Retinal pigment epithelial cell (primary cell): ENCODE results near the gene PNMA8C.
"Not testable (repeated sequence)": the region's sequence is repeated elsewhere in the genome, so short reads cannot be mapped to it uniquely, and the experiment has no call there.

ENCODE experiments used
- DNase-seq: peaks from one replicate; pipeline ENCODE4 v3.0.0-alpha.2; 2010; ENCODE audit warnings: low read depth
- H3K4me3 ChIP-seq: 2 replicates; pipeline ENCODE4 v1.5.1; 2011; ENCODE audit warnings: mild to moderate bottlenecking, low read length, control low read depth, moderate library complexity
- TF ChIP-seq, protein P1 (sequence below): conservative IDR thresholded peaks from 2 replicates; pipeline ENCODE4 v1.5.1; 2011; ENCODE audit warnings: low read depth, low read length, control low read depth, inconsistent platforms

PNMA8C gene

DNA sequence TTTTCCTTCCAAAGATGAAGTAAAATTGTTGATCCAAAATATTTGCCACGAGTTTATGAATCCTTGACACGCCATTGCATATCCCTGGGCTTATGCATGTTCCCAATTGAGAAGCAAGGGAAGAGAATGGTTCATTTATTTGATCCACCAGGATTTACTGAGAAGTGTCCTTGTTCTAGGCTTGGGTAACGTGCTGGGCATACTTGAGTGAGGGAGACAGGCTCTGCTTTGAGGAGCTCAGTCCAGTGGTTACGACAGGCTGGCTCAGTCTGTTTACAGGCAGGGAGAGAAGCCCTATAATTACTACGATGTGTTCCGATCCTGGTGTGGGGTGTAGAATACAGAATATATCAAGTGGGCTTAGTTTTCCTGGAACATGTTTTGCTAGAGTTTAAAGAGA is 6.3 kb upstream of the PNMA8C start:
- no peak for DNase-seq
- TF ChIP-seq, protein P1, sequence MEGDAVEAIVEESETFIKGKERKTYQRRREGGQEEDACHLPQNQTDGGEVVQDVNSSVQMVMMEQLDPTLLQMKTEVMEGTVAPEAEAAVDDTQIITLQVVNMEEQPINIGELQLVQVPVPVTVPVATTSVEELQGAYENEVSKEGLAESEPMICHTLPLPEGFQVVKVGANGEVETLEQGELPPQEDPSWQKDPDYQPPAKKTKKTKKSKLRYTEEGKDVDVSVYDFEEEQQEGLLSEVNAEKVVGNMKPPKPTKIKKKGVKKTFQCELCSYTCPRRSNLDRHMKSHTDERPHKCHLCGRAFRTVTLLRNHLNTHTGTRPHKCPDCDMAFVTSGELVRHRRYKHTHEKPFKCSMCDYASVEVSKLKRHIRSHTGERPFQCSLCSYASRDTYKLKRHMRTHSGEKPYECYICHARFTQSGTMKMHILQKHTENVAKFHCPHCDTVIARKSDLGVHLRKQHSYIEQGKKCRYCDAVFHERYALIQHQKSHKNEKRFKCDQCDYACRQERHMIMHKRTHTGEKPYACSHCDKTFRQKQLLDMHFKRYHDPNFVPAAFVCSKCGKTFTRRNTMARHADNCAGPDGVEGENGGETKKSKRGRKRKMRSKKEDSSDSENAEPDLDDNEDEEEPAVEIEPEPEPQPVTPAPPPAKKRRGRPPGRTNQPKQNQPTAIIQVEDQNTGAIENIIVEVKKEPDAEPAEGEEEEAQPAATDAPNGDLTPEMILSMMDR: no peak
- no peak overlapping the region for H3K4me3 ChIP-seq

DNA sequence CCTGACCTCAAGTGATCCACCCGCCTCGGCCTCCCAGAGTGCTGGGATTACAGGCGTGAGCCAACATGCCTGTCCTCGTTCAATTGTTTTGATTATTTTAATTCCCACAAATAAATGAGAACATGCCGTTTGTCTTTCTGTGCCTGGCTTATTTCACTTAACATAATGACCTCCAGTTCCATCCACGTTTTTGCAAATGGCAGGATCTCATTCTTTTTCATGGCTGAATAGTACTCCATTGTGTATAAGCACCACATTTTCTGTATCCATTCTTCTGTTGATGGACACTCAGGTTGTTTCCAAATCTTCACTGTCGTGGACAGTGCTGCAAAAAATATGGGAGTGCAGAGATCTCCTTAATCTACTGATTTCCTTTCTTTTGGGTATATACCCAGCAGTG is 4.7 kb upstream of the PNMA8C start:
- not testable (repeated sequence) for DNase-seq, H3K4me3 ChIP-seq

DNA sequence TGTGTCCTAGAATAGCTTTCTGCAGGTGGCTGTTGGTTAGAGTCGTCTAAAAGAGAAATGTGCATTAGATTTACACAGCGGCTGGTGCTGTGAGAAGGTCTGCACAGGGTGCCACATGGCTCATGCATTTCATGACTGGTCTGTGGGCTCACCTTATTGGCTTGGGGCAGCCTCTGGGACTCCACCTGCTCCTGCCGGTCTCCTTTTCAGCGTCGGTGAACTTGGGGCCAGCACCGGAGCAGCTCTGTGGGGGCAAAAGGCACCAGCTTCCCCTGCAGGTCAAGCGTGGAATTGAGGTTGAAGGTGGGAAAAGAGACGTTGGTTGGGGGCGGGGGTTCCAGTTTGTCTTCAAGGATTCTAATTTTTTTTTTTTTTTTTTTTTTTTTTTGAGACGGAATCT is 3.1 kb upstream of the PNMA8C start:
- DNase-seq: no peak
- TF ChIP-seq, protein P1: peak; percentile 35
- H3K4me3 ChIP-seq: no peak overlapping the region

DNA sequence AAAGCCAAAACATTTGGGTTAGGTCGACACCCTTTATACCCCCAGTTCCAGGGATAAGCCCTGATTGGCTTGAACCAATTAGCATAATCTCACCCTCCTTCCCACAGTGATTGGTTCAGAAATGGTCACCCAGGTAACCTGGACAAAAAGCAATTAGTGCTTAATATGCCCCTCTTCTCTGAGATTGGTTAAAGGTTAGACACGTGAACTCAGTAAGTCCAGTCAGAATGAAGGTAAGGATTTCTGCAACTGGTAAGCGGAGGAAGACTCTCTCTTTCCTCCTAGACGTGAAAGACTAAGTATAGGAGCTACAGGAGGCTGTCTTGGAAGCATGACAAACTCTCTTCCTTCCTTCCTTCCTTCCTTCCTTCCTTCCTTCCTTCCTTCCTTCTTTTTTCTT is 1.3 kb upstream of the PNMA8C start:
- DNase-seq: no peak
- TF ChIP-seq, protein P1: no peak
- H3K4me3 ChIP-seq: no peak overlapping the region

DNA sequence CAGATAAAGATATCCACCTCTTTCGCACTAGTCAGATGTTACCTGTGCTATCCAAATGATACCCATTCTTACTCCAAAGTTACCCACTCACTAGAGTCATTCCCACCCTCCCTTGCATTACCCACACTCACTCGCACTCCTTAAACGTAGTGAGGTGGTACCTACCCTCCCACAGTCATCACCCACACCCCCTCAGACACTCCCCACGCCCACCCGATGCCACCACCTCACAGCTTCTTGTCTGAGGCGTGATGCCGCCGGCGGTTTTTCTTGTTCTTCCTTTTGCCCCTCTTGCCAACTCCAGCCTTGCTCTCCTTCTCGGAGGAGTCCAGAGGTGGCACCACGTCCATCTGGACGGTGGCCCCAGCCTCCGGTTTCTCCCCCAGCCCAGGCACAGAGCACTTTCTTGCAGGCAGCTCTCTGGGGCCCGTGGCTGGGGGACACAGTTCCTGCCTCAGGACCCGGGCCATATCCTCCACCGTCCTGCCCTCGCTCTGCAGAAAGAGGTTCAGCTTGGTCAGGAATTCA is 1.2 kb downstream of the PNMA8C start:
- DNase-seq: no peak
- TF ChIP-seq, protein P1: no peak
- H3K4me3 ChIP-seq: no peak overlapping the region

DNA sequence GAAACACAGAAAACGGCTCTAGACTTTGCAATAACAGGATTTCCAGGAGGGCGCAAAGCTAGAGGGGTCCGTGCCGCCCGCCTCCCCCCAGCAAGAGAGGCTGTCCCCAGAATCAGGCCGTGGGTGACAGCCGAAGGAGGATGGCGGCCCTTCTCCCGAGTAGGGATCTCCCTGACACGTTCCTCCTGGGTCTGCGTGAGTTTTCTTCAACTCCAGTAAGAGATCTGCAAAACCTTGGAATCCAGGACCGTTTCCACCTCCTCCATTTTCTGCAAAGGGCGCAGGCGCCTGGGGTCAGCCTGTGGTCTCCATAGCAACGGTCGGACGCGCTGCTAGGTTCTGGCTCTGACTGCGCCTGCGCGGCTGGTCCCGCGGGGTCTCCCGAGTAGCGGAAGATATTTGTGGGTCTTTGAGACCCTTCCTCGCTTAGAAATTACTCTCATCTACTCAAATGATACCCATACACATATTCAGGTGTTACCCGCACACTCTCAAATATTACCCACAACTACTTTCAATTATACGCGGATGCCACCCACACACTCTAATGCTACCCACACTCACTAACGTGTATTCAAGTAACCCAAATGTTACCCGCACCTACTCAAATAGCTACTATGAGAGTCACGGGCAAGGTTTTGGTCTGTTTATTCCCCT is 2.1 kb downstream of the PNMA8C start:
- no peak for DNase-seq
- H3K4me3 ChIP-seq: peak overlapping the region; percentile 59
- TF ChIP-seq, protein P1: no peak

DNA sequence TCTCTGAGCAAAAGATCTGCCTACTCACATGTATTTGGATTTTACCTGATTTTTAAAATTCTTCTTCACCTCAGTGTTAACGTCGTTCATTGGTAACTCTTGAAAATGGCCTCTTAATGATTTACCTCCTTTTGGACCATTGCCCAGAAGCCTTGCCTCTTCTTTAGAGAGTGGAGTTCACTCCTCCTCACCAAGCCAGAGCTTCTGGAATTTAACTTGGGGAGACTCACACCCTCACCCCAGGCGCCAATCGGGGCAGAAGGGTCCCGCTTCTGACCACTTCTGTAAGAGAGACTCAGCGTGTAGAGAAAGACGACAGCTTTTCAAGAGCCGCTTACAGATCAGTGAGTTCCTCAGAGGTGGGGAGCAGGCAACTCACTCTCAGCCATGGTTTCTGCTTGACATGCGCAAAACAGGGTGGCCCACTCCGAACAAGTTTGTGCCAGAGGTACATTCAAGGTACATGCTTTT is 2.7 kb downstream of the PNMA8C start:
- TF ChIP-seq, protein P1: no peak
- H3K4me3 ChIP-seq: peak overlapping the region; percentile 59
- no peak for DNase-seq

DNA sequence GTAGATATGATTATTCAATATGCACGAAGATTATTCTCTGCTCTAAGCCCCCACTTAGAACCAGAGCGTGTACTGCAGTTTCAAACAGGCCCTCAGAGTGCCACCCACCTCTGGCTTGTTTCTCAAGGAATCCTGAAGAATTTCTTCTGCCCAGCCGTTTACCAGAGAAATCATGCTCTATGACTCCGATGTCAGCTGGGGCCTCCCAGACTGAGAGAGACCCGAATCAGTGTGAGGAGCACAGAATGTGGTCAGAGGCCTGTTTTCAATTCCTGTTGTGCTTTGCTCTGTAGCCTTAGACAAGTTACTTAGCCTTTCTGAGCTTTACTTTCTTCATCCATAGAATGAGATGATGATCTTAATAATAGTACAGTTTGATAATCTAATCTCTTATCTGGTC is 5.5 kb downstream of the PNMA8C start:
- H3K4me3 ChIP-seq: no peak overlapping the region
- TF ChIP-seq, protein P1: no peak
- no peak for DNase-seq
